ENCODE results near the gene PRIM2.
"Not testable (repeated sequence)": the region's sequence is repeated elsewhere in the genome, so short reads cannot be mapped to it uniquely, and the experiment has no call there.

Gene PRIM2

DNA sequence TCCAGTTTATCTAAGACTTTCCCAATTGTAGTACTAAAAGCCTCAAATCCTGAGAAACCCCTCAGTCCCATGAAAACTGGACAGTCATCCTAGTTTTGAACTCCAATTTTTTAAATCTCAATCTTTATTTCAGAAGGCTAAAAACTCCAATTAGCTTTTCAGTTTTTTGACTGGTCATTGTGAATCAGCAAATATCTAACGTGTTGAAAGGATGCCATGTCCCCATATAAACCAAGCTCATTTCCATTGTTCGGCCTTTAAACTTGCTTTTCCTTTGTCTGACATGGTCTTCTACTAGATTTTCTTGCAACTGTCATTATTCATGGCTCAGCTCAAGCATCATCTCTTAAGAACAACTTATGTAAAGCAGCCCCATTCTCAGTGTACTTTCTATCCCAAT is 342.4 kb downstream of the PRIM2 start:
- not testable (repeated sequence) for H3K27me3 ChIP-seq (ENCODE audit: control insufficient read depth, insufficient read depth, low read length); H3K4me3 ChIP-seq (ENCODE audit: low read length); H3K27ac ChIP-seq (ENCODE audit: low read depth, low read length); H3K9ac ChIP-seq (ENCODE audit: low read length); H3K36me3 ChIP-seq (ENCODE audit: control insufficient read depth, insufficient read depth, low read length); H3K4me1 ChIP-seq (ENCODE audit: control insufficient read depth, insufficient read depth, low read length)

DNA sequence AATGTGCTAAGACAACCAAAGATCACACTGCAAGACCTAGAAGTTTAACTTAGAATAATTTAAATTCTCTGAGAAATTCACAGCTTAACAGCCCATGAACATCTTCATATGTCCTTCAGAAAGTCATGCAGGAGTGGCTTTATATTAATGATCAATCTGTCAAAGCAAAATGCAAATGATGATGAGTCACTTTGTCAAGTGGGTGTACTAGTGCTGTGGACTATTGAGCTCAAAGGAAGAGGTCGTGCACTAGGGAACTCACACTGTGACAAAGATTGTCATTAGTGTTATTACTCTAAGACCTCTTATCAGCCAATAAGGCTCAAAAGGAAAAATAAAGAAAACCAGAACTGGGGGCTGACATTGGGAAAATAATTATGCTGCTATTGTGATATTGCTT is 343.5 kb downstream of the PRIM2 start:
- H3K27ac ChIP-seq (ENCODE audit: low read depth, low read length); H3K4me3 ChIP-seq (ENCODE audit: low read length); H3K36me3 ChIP-seq (ENCODE audit: control insufficient read depth, insufficient read depth, low read length); H3K27me3 ChIP-seq (ENCODE audit: control insufficient read depth, insufficient read depth, low read length); H3K4me1 ChIP-seq (ENCODE audit: control insufficient read depth, insufficient read depth, low read length); H3K9ac ChIP-seq (ENCODE audit: low read length): not testable (repeated sequence)

DNA sequence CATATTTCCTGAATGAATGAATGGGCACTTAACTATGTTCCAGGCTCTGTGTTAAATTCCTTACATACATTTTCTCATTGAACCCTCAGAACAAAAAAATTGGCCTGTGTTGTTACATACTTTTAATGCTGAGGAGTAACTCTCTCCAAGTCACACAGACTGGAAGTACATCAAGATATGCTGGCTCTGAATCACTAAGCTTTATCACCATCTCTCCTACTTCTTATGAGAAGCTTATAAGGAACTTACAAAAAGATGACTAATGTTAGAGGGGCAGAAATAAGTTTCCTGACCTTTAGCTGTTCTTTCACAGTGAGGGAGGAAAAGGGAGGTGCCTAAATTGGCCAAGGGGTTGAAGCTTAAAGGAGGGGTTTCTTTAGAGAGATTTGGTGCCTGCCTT is 350.7 kb downstream of the PRIM2 start:
- not testable (repeated sequence) for H3K36me3 ChIP-seq (ENCODE audit: control insufficient read depth, insufficient read depth, low read length); H3K27ac ChIP-seq (ENCODE audit: low read depth, low read length); H3K4me1 ChIP-seq (ENCODE audit: control insufficient read depth, insufficient read depth, low read length); H3K9ac ChIP-seq (ENCODE audit: low read length); H3K4me3 ChIP-seq (ENCODE audit: low read length); H3K27me3 ChIP-seq (ENCODE audit: control insufficient read depth, insufficient read depth, low read length)

DNA sequence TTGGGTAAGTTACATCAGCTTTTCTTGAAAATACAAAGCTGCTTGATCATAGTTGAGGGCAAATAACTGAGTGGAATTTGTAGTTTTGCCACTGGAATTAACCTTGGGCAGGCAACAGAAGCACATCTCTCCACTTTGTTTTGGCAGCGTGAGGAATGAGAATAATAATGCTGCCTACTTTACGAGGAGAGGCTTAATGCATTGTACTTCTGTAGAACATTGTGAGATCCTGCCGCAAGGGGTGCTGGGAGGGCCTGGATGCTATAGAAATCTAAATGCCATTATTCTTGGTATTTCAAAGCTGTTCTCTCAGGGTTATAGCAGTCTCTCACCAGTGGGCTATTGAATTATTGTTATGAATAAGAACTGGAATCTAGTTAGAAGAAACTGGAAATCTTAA is 353.8 kb downstream of the PRIM2 start:
- H3K9ac ChIP-seq (ENCODE audit: low read length); H3K4me1 ChIP-seq (ENCODE audit: control insufficient read depth, insufficient read depth, low read length): not testable (repeated sequence)

GRCh38 chr6:57671937-57672627 is 354.7 kb downstream of the PRIM2 start:
- H3K4me1 ChIP-seq (ENCODE audit: control insufficient read depth, insufficient read depth, low read length); H3K36me3 ChIP-seq (ENCODE audit: control insufficient read depth, insufficient read depth, low read length); H3K4me3 ChIP-seq (ENCODE audit: low read length); H3K9ac ChIP-seq (ENCODE audit: low read length); H3K27ac ChIP-seq (ENCODE audit: low read depth, low read length); H3K27me3 ChIP-seq (ENCODE audit: control insufficient read depth, insufficient read depth, low read length): not testable (repeated sequence)

More for the DNA sequence above, 353.8 kb downstream of the PRIM2 start:
- H3K4me3 ChIP-seq (ENCODE audit: low read length); H3K27ac ChIP-seq (ENCODE audit: low read depth, low read length); H3K27me3 ChIP-seq (ENCODE audit: control insufficient read depth, insufficient read depth, low read length); H3K36me3 ChIP-seq (ENCODE audit: control insufficient read depth, insufficient read depth, low read length): not testable (repeated sequence)

GRCh38 chr6:57673281-57673680 is 355.9 kb downstream of the PRIM2 start:
- H3K4me1 ChIP-seq (ENCODE audit: control insufficient read depth, insufficient read depth, low read length); H3K4me3 ChIP-seq (ENCODE audit: low read length); H3K9ac ChIP-seq (ENCODE audit: low read length); H3K36me3 ChIP-seq (ENCODE audit: control insufficient read depth, insufficient read depth, low read length); H3K27ac ChIP-seq (ENCODE audit: low read depth, low read length); H3K27me3 ChIP-seq (ENCODE audit: control insufficient read depth, insufficient read depth, low read length): not testable (repeated sequence)

GRCh38 chr6:57675386-57675785 is 358.0 kb downstream of the PRIM2 start:
- not testable (repeated sequence) for H3K27me3 ChIP-seq (ENCODE audit: control insufficient read depth, insufficient read depth, low read length); H3K4me3 ChIP-seq (ENCODE audit: low read length); H3K4me1 ChIP-seq (ENCODE audit: control insufficient read depth, insufficient read depth, low read length); H3K36me3 ChIP-seq (ENCODE audit: control insufficient read depth, insufficient read depth, low read length); H3K9ac ChIP-seq (ENCODE audit: low read length); H3K27ac ChIP-seq (ENCODE audit: low read depth, low read length)

DNA sequence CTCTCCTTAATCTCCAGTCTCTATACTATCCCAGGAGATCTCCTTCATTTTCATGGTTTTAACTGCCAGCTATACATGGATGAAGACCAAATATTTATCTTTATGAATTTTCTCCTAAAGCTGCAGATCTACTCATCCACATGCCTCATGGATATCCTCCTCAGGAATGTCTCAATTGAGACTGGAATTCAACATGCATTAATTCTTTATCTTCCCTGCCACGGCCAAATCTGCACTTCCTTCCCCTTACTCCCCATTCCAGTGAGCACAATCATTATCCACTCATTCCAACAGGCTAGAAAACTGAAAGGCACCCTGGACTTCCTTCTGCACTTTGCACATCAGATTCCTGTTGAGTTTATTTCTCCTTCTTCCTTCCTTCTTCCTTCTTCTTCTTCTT is 379.0 kb downstream of the PRIM2 start:
- not testable (repeated sequence) for H3K27me3 ChIP-seq (ENCODE audit: control insufficient read depth, insufficient read depth, low read length); H3K4me3 ChIP-seq (ENCODE audit: low read length); H3K27ac ChIP-seq (ENCODE audit: low read depth, low read length); H3K36me3 ChIP-seq (ENCODE audit: control insufficient read depth, insufficient read depth, low read length); H3K9ac ChIP-seq (ENCODE audit: low read length); H3K4me1 ChIP-seq (ENCODE audit: control insufficient read depth, insufficient read depth, low read length)
